Lung (tissue), 12 donors: Measurements from ENCODE around the gene GALC. TPM values are rescaled to one million over a fixed set of nuclear protein-coding genes. Genes with fewer than 3 reads are reported as not detected.

ENCODE experiments used
- ATAC-seq: fragments of 200-7000 bp; cut with Tn5 transposase; one replicate; pipeline ENCODE4 v1.9.1; 2020; ENCODE audit warnings: moderate number of reproducible peaks; ENCODE audit not compliant: insufficient read depth, low FRiP score
- DNase-seq, 3 donors: peaks; one replicate each; pipeline ENCODE4 v3.0.0-alpha.2; 2013 to 2017
- H3K27ac ChIP-seq, 2 donors: one replicate each; pipeline ENCODE4 v1.5.1; 2013; ENCODE audit warnings: mild to moderate bottlenecking in 2 of 2, moderate library complexity in 2 of 2, control low read depth in 1 of 2, inconsistent platforms in 1 of 2, low read depth in 1 of 2, low read length in 1 of 2
- H3K27me3 ChIP-seq, 3 donors: one replicate each; pipeline ENCODE4 v1.5.1; 2013; ENCODE audit warnings: low read length in 2 of 3; ENCODE audit not compliant: control insufficient read depth in 3 of 3, insufficient read depth in 3 of 3
- H3K36me3 ChIP-seq, 4 donors: one replicate each; pipeline ENCODE4 v1.5.1; 2013; ENCODE audit warnings: low read length in 4 of 4, mild to moderate bottlenecking in 1 of 4, moderate library complexity in 1 of 4; ENCODE audit not compliant: control insufficient read depth in 4 of 4, insufficient read depth in 4 of 4
- H3K4me1 ChIP-seq, 5 donors: one replicate each; pipeline ENCODE4 v1.5.1; 2013; ENCODE audit warnings: low read length in 5 of 5, mild to moderate bottlenecking in 2 of 5, moderate library complexity in 1 of 5; ENCODE audit not compliant: control insufficient read depth in 5 of 5, insufficient read depth in 5 of 5
- H3K4me3 ChIP-seq: one replicate; pipeline ENCODE4 v1.5.1; 2013; ENCODE audit warnings: mild to moderate bottlenecking, control low read depth, moderate library complexity
- H3K9ac ChIP-seq, 2 donors: one replicate each; pipeline ENCODE4 v1.5.1; 2013; ENCODE audit warnings: low read length in 2 of 2, control low read depth in 1 of 2; ENCODE audit not compliant: insufficient read depth in 1 of 2
- H3K9me3 ChIP-seq, 4 donors: one replicate each; pipeline ENCODE4 v1.5.1; 2013; ENCODE audit warnings: low read length in 3 of 4, mild to moderate bottlenecking in 1 of 4, moderate library complexity in 1 of 4; ENCODE audit not compliant: control insufficient read depth in 4 of 4, insufficient read depth in 3 of 4
- CTCF ChIP-seq: IDR thresholded peaks from 2 replicates; pipeline ENCODE4 v1.5.1; 2012; ENCODE audit warnings: mild to moderate bottlenecking; ENCODE audit errors: control extremely low read depth, extremely low read depth
- WGBS, 2 donors: extraction: QIAGEN DNeasy Blood & Tissue Kit; methylation state at CpG; one replicate each; pipeline ENCODE4 v1.1.7; 2013; 5-methylcytosine and 5-hydroxymethylcytosine counted together
- polyA plus RNA-seq, 2 donors: library from polyadenylated mRNA; stranded (reverse); fragments of 200-250 nt; gene quantifications; one replicate each; pipeline ENCODE4 v1.2.1, GENCODE V29; 2013
- total RNA-seq, 2 donors: library from RNA; depleted of rRNA in 1 of 2; stranded (reverse); fragments of >200 nt in 1 of 2; gene quantifications; one replicate each; pipeline ENCODE4 v1.2.1, GENCODE V29; 2014 to 2021
- donor health status: control.
- donor health status: control.
- donor health status: Bipolar disorder and iron deficiency.
- donor health status: healthy.
- donor health status: DM: yes; HTN: yes; CAD: no.

Gene GALC
- total and polyA plus RNA-seq, 4 donors: 10.0 to 51.1 (median 33.5) TPM

- H3K27me3 ChIP-seq: no peaks in the 10 kb centered on the region
- H3K4me1 ChIP-seq: peaks cover 0 to 24% (median 0%) of the 10 kb centered on the region in 5 donors
- H3K9ac ChIP-seq: no peak overlapping the region
- H3K4me3 ChIP-seq: no peak overlapping the region
- no peak for ATAC-seq
- H3K27ac ChIP-seq: no peak overlapping the region
- H3K9me3 ChIP-seq: no peaks in the 10 kb centered on the region
- DNase-seq: no peak
- WGBS, 2 donors: 95 to 97% methylated on average over 2 of the region's 2 CpGs
- no peak for TF ChIP-seq CTCF
- no peaks in the 10 kb centered on the region for H3K36me3 ChIP-seq
These were observed 23.8 kb upstream of the GALC start for GRCh38 chr14:88016768-88017167.

- DNase-seq: peak; percentile 79 to 89 (median 87)
- ATAC-seq: peak; percentile 92
- H3K4me3 ChIP-seq: no peak overlapping the region
- H3K4me1 ChIP-seq: peaks cover 0 to 38% (median 0%) of the 10 kb centered on the region in 5 donors
- no peaks in the 10 kb centered on the region for H3K9me3 ChIP-seq
- peak; percentile 79 for TF ChIP-seq CTCF
- no peak overlapping the region for H3K9ac ChIP-seq
- 3 to 10% methylated on average over 7 of the region's 7 CpGs for WGBS, 2 donors
- H3K36me3 ChIP-seq: no peaks in the 10 kb centered on the region
- no peaks in the 10 kb centered on the region for H3K27me3 ChIP-seq
- H3K27ac ChIP-seq: no peak overlapping the region
These were observed 20.9 kb upstream of the GALC start for GRCh38 chr14:88013750-88014349.

GRCh38 chr14:88012495-88012894 lies 19.5 kb upstream of the GALC start:
- no peaks in the 10 kb centered on the region for H3K9me3 ChIP-seq
- ATAC-seq (no peak), DNase-seq (peak in 2 of 3 donors; percentile 88 to 92)
- WGBS, 2 donors: 76 to 82% methylated on average over 5 of the region's 5 CpGs
- no peak overlapping the region for H3K27ac ChIP-seq
- H3K4me1 ChIP-seq: peaks cover 0 to 38% (median 0%) of the 10 kb centered on the region in 5 donors
- H3K36me3 ChIP-seq: no peaks in the 10 kb centered on the region
- no peaks in the 10 kb centered on the region for H3K27me3 ChIP-seq
- H3K4me3 ChIP-seq: no peak overlapping the region
- H3K9ac ChIP-seq: no peak overlapping the region
- TF ChIP-seq CTCF: no peak

- no peak overlapping the region for H3K27ac ChIP-seq
- H3K4me1 ChIP-seq: peaks cover 0 to 38% (median 0%) of the 10 kb centered on the region in 5 donors
- H3K27me3 ChIP-seq: no peaks in the 10 kb centered on the region
- H3K9me3 ChIP-seq: no peaks in the 10 kb centered on the region
- TF ChIP-seq CTCF: no peak
- H3K4me3 ChIP-seq: no peak overlapping the region
- DNase-seq (peak in 2 of 3 donors; percentile 49 to 62), ATAC-seq (no peak)
- 57 to 59% methylated on average over 2 of the region's 2 CpGs for WGBS, 2 donors
- H3K9ac ChIP-seq: no peak overlapping the region
- H3K36me3 ChIP-seq: no peaks in the 10 kb centered on the region
These were observed 17.3 kb upstream of the GALC start for GRCh38 chr14:88010331-88010730.
